UCSD-AML1 (cell line): ENCODE measurements around the gene TGFA.
"Not testable (repeated sequence)": the region's sequence is repeated elsewhere in the genome, so short reads cannot be mapped to it uniquely, and the experiment has no call there.

ENCODE experiments used
- DNase-seq: peaks from one replicate; lab custom pipeline; 2025; ENCODE audit not compliant: unreplicated experiment; lab: John Stamatoyannopoulos, UW

The TGFA gene

DNA sequence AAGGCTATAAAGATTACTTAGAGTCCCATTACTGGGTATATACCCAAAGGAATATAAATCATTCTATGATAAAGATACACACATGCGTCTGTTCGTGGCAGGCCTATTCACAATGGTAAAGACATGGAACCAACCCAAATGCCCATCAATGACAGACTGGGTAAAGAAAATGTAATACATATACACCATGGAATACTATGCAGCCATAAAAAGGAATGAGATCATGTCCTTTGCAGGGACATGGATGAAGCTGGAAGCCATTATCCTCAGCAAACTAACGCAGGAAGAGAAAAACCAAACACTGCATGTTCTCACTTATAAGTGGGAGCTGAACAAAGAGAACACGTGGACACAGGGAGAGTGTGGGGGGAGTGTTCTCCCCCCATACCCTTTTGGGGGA lies 87.0 kb downstream of the TGFA start:
- not testable (repeated sequence) for DNase-seq

DNA sequence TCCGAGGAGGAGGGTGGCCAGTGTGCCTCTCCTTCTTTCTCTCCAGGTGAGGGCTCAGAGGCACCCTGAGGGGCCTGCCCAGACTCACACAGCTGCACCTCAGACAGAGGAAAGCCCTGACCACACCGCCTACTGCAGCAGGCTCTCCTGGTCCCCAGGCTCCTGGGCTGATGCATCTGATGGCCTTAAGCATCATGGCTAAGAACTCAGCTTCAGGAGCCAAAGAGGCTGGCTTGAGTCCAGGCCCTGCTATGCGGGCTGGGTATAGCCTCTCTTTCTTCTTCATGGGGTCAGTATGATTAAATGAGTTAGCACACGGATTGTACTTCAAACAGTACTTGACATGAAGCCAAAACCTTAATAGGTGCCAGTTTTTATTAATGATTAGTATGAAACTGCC lies 89.6 kb downstream of the TGFA start:
- DNase-seq = no peak

DNA sequence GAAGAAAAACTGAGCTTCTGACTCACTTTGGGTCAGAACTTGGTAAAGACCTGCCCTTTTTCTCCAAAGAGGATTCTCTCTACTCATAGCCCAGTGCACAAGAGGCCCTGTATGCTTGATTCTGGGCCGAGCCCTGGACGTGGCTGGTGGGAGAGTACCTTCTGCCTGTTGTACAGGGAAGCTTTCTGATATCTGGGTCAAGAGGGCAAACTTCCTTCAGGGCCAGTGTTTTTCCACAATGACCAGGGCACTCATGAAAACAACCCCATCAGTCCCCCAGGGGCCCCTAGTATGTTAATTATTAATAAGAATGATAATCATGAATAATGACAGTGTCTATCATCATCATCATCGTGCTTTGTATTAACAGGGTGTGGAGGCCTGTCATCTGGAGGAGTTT lies 90.0 kb downstream of the TGFA start:
- no peak for DNase-seq

DNA sequence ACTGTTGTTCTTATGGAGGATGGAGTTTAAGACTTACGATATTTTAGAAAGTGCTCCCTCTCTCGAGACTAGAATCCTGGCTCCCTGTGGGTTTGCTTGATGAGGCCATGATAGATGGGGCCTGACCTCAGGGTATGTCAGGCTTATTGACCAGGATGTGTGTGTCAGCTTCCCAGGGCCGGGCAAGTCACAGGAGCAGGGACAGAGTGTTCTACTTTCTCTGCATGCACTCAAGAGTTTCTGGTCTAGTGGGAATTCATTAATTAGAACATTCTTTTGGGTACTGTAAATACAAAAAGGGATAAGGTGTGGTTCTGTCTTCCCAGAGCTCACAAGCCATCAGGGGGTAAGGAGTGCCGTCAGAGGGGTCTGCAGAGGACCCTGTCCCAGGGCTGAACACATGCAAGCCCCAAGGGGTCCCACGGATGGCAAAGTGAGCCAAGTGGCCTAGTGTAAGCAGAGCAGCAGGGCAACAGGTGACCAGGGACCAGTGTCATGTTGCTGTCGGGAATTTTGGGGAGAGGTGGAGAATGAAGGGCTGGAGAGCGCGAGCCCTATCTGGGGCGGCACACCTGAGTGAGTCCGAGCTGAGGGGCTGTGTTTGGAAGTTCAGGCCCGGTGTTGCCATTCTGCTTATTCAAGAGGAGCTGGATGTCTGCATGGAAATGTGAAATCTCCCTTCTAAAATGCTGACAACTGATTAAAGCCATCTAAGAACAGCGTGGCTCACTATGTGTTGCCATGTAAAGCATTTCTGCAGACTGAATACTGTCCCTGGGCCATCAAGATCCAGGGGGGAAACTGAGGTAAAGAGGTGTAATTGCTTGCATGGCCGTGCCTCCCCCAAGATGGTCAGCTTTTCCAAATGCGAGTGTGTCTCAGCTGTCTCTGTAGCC lies 91.4 kb downstream of the TGFA start:
- no peak for DNase-seq

DNA sequence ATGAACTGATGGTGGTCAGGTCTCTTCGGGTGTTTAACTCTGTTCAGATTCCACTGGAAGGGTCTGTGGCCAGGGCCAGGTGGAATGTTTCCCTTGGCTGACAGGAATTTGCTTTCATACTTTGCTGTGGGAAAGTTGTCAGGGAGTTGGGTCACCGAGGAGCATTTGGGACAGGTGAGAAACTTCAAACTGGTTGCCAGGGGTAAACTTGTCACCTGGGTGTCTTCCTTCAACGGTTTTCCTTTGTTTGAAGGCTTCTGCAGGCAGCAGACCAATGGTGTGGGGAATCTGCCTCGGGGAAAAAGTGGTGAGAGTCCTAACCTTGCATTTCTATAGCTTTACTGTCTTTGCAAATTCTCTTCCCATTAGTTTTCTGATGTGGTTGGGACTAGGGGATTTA lies 92.2 kb downstream of the TGFA start:
- DNase-seq = no peak

DNA sequence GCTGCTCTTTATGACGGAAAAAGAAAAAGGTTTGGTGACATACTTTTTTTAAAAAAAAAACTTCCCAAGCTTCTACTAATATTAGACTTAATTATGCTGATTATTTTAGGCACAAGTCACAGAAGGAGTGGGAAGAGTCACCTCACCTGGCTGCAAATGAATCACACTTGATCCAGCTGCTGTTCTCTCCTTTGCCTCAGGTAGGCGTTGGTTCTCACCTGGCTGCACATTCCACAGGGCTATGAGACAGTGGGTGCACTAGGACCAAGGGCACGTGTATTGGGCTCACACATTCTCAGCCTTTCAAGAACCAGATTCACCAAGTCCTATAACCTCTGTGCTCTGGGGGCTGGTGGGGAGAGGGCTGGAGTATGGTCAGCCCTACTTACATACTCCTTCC lies 93.3 kb downstream of the TGFA start:
- DNase-seq = no peak

DNA sequence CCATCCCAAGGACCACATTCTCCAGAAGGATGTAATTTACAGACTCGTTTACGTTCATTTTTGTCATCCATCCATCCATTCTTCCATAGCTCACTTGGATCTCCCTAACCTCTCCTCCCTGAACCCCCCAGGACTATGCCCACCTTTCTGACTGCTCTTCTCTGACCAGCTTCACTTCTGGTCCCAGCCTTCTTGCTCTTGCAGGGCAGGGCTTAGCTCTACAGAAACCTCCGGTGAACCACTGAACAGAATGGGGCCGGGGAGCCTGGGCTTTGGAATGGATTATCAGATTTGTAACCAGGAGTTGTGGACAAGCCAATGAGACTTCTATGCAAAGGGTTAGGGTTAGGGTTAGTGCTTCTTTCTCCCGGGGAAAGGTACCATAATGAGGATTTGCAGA lies 95.0 kb downstream of the TGFA start:
- DNase-seq = no peak

DNA sequence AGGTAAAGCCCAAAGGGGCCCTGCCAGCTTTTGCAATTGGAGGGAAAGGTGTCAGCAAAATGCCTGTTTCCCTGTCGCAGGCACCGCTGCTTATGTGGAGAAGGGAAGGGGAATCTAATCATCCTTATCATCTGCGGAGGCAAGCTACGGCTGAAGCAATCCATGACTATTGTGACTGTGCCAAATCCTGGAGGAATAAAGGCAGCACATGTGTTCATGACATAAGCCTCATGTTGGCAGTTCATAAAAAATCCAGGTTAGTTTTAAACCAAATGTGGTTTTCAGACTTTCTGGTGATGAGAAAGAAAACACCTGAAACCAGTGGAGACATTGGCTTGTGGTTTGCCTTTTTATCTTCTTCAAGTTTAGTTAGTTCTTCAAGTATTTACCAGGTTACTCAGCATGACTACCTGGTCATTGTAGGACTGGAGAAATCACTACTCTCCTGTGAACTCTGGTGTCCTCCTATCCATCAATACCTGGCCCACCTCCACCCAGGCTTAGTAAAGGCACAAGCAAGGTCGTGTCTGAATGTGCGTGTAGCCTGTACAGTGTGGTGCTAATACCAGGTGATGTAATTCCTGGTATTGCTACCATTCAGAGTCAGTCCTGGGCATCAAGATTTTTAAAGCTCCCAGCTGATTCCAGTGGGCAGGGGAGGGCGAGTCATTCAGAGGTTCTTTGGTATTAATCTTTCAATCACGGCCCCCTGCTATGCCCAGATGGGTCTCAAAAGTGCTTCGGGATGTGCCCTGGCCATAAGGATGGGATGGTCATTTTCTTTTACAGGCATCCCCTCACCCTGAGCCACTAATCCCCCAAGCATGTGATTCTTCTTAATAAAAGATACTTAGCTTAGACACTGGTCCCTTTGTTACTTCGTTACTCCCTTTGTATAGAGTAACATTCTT lies 96.8 kb downstream of the TGFA start:
- no peak for DNase-seq

DNA sequence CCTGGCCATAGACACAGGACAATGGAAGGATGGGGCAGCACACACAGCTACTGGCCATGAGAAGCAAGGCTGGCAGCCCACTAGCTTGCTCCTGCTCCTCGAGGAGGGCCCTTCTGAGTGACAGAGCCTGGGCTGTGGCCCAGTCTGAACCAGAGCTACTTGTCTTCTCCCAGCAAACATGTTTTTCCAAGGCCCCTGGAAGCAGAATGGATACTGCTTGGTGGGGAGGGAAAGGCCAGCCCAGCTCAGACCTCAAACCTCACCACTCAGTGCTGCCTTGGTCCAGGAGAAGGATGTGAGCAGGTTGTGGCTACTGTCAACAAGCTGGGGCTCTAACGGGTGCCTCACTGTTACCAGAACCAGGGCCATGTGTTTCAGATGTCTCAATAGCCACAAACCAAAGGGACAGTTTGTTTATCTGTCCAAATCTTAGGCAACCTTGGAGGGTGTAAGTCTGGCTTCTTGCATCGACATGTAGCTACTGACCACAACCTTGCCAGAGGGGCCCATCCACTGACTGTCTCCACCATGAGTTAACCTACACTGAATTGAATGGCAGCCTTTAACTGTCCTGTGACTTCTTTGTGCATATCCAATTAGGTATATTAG lies 98.6 kb downstream of the TGFA start:
- DNase-seq = no peak

DNA sequence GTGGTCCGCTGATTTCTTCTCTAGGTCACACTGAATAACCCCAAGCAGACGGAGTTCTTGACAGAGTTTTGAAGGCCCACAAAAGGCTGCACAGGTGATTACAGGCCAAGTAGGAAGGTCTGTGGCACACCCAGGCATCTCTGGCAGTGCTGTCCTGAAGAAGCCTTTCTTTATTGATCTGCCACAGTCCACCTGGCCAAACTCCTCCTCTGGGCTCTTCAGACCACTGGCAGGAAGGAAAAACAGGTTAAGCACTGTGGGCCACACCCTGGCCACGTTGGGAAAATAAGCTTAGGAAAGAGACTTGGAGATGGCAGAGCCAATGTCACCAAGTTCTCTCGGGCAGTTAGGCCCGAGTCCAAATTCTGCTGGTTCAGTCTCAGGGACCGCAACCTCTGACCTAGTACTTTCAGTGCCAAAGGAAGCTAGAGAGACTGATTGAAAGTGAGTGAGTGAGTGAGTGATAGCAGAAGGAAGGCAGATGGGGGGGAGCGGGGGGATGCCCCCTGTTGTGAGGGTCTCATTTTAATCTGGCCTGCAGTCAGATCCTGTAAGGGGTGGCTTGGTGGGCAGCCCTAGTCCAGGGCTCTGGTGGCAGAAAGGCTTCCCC lies 102.9 kb downstream of the TGFA start:
- DNase-seq = no peak

DNA sequence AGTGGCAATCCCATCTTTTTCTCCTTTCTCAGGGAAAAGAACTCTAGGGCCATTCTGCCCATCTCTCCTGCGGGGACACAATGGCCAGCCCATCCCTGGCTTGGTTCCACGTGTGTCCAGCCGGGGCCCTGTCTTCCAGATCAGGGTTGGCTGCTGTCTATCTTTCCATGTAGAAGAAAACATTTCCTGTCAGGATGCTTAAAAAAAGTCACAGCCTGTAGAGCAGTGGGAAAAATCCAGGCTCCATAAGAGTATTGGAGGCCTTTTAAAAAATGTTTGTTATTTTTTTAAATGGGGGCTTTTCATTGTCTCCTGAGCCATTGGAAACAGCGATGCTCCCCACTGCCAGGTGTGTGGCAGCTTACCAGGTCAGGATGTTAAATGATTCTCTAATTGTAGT lies 105.6 kb downstream of the TGFA start:
- no peak for DNase-seq

DNA sequence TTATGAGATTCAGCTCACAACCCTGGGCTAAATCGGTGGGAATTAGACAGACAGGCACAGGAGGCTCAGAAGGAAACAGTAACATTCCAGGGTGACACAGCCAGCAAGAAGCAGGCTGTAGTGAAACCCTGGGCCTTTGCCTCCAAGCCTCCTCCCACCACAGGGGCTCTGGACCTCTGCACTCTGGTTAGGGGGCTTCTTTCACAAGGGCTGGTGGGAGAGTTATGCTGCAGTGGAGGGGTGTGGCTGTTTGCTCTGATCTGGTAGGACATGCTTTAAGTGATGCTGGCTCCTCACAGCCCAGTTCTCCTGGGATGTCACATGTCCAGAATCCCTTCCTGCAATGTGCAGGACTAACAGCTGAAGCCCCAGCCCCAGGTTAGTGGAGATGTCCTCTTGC lies 109.9 kb downstream of the TGFA start:
- DNase-seq = no peak

DNA sequence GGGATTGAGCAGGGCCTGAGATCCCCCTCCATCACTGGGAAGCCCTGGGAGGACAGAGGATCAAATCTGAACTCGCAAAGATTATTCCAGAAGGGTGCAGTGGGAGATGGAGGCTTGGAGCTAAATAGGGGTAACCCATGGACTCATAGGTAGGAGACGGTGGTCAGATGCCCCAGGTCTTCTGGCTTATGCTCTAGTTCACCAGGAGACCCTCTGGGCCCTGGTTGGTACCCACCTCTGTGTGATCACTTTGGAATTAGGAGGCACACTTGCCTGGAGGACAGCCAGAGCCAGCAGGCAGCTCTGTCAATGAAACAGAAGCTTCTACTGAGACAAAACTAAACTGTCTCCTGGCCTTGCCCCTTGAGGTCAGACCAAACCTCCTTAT lies 110.6 kb downstream of the TGFA start:
- no peak for DNase-seq

DNA sequence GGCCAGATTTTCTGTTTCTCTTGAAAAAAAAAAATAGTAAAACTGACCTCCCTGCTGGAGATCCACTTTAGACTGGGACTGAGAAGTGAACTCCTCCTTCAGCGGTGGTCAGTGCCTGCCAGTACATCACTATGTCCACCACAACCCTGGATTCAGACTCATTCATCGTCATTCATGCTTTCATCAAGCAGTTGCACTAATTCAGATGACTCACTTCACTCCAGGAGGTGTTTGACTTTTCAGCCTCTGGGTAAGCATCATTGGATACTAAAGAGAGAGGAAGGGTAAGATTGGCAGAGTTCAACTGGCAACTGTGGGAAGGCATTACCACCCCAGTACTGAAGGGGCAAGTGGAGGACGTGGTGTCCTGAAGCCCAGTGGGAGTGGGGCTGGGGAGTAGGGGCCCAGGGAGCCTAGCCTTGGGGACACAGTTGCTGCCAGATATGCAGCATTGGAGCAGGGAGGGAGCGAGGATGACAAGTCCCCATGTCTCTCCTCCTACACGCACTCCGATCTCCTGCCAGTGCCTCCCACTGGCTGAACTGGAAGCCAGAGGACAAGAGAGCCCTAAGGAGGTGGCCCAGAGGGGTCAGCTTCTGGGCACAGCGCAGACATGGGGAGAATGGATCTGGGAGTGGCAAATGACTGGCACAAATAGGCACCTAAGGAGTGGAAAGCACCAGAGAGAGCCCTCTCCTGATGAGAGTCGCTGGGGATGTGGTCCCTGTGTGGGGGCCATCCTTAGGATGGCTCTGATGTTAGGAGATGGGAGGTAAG lies 111.1 kb downstream of the TGFA start:
- DNase-seq = no peak

DNA sequence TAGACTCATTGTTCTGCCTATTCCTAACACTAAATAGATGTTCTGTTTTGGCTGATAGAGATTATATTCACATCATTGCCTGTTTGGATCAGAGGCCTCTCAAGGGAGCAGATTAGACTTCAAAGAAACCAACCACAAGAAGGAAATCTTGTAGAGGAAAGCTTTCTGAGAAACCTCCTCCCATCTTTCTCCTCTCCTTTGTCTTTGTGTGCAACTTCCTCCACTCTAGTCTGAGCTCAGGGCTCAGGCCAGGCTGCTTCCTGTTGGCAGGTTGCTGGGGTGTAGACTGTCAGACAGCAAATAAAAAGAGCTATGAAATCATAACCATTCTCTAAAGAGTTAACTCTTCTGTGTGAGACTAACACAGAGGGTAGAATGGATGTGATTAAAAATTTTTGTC lies 113.0 kb downstream of the TGFA start:
- DNase-seq = no peak

DNA sequence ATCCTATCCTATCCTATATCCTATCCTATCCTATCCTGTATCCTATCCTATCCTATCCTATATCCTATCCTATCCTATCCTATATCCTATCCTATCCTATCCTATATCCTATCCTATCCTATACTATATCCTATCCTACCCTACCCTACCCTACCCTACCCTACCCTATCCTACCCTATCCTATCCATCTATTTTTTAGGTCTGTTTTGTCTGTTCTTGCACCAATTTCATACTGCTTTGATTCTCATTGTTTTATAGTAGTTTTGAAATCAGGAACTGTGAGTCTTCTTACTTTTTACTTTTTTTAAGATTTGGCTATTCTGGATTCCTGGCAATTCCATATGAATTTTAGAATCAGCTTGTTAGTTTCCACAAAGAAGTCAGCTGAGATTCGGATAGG lies 118.5 kb downstream of the TGFA start:
- no peak for DNase-seq

DNA sequence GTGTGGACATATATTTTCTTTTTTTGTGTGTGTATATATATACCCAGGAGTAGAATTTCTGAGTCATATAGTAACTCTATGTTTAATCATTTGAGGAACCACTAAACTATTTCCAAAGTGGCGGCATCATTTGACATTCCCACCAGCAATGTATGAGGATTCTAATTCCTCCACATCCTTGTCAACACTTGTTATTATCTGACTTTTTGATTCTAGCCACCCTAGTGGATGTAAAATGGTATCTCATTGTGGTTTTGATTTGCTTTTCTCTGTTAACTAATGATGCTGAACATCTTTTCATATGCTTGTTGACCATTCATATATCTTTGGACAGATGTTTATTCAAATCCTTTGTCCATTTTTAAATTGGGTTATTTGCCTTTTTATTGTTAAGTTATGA lies 120.3 kb downstream of the TGFA start:
- DNase-seq = no peak

DNA sequence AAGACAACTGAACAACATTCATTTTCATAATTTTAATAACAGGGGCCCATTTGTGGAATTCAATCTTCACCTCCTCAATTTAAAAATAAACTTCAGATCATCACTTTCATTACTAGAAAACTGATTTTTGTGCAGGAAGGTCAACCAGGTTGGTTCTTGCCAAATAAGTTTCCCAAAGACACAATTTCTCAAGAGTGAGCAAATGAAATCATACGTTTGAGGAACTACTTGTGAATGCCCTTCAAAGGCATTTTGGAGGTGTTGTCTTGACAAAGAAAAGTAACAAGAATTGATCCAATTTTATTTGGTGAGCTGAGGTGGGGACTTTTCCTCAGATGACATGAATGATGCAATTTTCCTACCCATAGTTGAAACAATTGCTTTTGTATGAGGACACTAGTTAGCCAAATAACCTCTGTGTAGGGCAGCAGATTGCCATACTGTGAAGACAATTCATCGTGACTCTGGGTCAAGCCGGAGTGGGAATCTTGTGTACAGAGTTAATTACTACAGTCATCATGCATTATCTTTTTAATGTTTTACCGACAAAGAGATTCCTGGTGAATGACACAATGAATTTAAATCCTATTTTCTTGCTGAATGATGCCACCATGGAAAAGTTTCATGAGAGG lies 121.8 kb downstream of the TGFA start:
- DNase-seq = no peak

DNA sequence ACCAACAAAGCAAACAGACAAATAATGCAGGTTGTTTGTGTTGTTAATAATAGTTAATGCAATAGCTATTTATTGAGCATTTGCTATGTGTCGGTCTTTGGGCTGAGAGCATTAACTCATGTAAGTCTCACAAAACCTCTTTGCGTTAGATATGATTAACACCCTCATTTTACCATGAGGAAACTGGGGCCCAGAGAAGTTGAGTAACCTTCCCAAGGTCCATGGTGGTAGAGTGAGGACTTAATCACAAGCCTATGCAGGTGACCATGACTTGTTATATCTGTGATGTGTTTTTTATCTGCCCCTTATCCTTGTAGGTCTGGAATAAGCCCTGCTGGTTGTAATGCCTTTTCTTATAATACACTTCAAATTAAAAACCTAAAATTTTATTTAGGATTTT lies 127.3 kb downstream of the TGFA start:
- DNase-seq = no peak

DNA sequence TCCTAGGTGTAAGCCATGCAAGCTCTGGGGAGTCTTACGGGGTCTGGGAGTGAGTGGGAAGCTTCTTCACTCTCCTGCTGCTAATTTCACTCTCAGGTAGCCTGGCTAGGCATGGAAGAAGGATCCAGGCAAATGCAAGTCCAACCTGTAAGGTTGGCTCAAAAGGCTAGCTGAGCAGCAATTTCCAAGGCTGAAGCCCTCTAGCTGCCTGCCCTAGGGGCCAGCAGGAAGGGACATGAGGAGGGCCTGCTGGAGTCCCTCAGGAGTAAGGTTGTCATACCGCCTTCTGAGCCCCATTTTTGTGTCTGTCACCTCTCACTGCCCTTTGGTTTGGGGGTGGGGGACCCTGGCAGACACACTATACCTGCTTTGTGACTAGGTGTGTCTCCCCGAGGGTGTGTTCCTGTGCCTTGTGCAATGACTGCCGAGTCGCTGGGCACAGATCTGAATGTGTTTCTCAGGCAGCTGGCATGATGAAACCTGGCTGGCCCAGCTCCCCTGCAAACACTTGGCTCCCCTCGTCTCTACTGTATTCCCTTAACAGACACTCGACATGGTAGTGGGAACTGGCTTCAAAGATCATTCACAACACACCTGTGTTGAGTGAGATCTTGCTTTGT lies 127.8 kb downstream of the TGFA start:
- no peak for DNase-seq
